Activated CD4-positive, alpha-beta T cell treated with anti-CD3 and anti-CD28 coated beads for 24 hours (primary cell): ENCODE data around the gene MAPK8IP1.
"Not testable (repeated sequence)": the region's sequence is repeated elsewhere in the genome, so short reads cannot be mapped to it uniquely, and the experiment has no call there.

Experiments
- DNase-seq, 2 donors: peaks; one replicate each; pipeline ENCODE4 v3.0.0-alpha.2; 2020; ENCODE audit warnings: low read depth in 2 of 2

MAPK8IP1 gene

GRCh38 chr11:45890886-45891550, 5.6 kb downstream of the MAPK8IP1 start:
- no peak for DNase-seq

GRCh38 chr11:45892856-45893255, 7.4 kb downstream of the MAPK8IP1 start:
- no peak for DNase-seq

- no peak for DNase-seq
Observed at GRCh38 chr11:45894555-45895247, 9.2 kb downstream of the MAPK8IP1 start.

- no peak for DNase-seq
Observed at GRCh38 chr11:45895553-45896259, 10.3 kb downstream of the MAPK8IP1 start.

- no peak for DNase-seq
Observed at GRCh38 chr11:45896422-45896984, 11.1 kb downstream of the MAPK8IP1 start.

- DNase-seq, result no peak
Observed at GRCh38 chr11:45897556-45897955, 12.1 kb downstream of the MAPK8IP1 start.

GRCh38 chr11:45899086-45899447, 13.6 kb downstream of the MAPK8IP1 start:
- no peak for DNase-seq

- DNase-seq, result peak; percentile 35 to 38
Observed at GRCh38 chr11:45899448-45900174, 14.2 kb downstream of the MAPK8IP1 start.

- not testable (repeated sequence) for DNase-seq
Observed at GRCh38 chr11:45900175-45900800, 14.8 kb downstream of the MAPK8IP1 start.

GRCh38 chr11:45900916-45901617, 15.6 kb downstream of the MAPK8IP1 start:
- no peak for DNase-seq

- DNase-seq, result no peak
Observed at GRCh38 chr11:45901626-45902025, 16.2 kb downstream of the MAPK8IP1 start.

GRCh38 chr11:45902452-45903380, 17.3 kb downstream of the MAPK8IP1 start:
- DNase-seq, result no peak

- no peak for DNase-seq
Observed at GRCh38 chr11:45904309-45904915, 19.0 kb downstream of the MAPK8IP1 start.

GRCh38 chr11:45905095-45905494, 19.6 kb downstream of the MAPK8IP1 start:
- no peak for DNase-seq

GRCh38 chr11:45905576-45905975, 20.1 kb downstream of the MAPK8IP1 start:
- not testable (repeated sequence) for DNase-seq

GRCh38 chr11:45906096-45906682, 20.7 kb downstream of the MAPK8IP1 start:
- no peak for DNase-seq

- no peak for DNase-seq
Observed at GRCh38 chr11:45906965-45907611, 21.6 kb downstream of the MAPK8IP1 start, which contains the start of gene FREY1. Gene FREY1 (minus strand): TSS chr11:45907271. CDS start chr11:45907245, 26 bp downstream.

GRCh38 chr11:45907911-45908370, 22.5 kb downstream of the MAPK8IP1 start:
- no peak for DNase-seq
